Kidney (tissue), 14 donors: Measurements from ENCODE around the gene AGBL4. TPM values are rescaled to one million over a fixed set of nuclear protein-coding genes. Genes with fewer than 3 reads are reported as not detected.
A peak's percentile ranks its signal among the peaks of the same experiment; 100 is the strongest.

ENCODE experiments used
- DNase-seq, 5 donors: peaks; one replicate each; pipeline ENCODE4 v3.0.0-alpha.2; 2013 to 2020
- FAIRE-seq: peaks from 2 replicates; lab custom pipeline; 2012; peaks lifted over from hg19 to GRCh38; lab: Jason Lieb, UNC
- H3K27ac ChIP-seq, 2 donors: one replicate each; pipeline ENCODE4 v1.7.0; 2013; ENCODE audit warnings: low read depth in 2 of 2, low read length in 2 of 2, inconsistent platforms in 1 of 2
- H3K27me3 ChIP-seq: one replicate; pipeline ENCODE4 v1.7.1; 2013; ENCODE audit warnings: low read length, inconsistent platforms; ENCODE audit not compliant: control insufficient read depth, insufficient read depth
- H3K36me3 ChIP-seq, 3 donors: one replicate each; pipeline versions ENCODE4 v1.7.0 to v1.7.1; 2013; ENCODE audit warnings: low read length in 3 of 3, control low read depth in 1 of 3, inconsistent platforms in 1 of 3; ENCODE audit not compliant: insufficient read depth in 3 of 3, control insufficient read depth in 2 of 3
- H3K4me1 ChIP-seq, 3 donors: one replicate each; pipeline versions ENCODE4 v1.7.0 to v1.7.1; 2013; ENCODE audit warnings: low read length in 3 of 3, inconsistent platforms in 1 of 3, low read depth in 1 of 3; ENCODE audit not compliant: control insufficient read depth in 2 of 3, insufficient read depth in 2 of 3
- H3K4me3 ChIP-seq, 3 donors: one replicate each; pipeline versions ENCODE4 v1.7.0 to v1.8.1; 2013; ENCODE audit warnings: low read length in 3 of 3, control low read depth in 1 of 3, inconsistent platforms in 1 of 3
- H3K9ac ChIP-seq, 3 donors: one replicate each; pipeline versions ENCODE4 v1.7.0 to v1.7.1; 2013; ENCODE audit warnings: low read length in 3 of 3, control low read depth in 1 of 3, inconsistent platforms in 1 of 3
- H3K9me3 ChIP-seq, 3 donors: one replicate each; pipeline versions ENCODE4 v1.7.0 to v1.7.1; 2013; ENCODE audit warnings: low read length in 3 of 3, control low read depth in 1 of 3, inconsistent platforms in 1 of 3; ENCODE audit not compliant: control insufficient read depth in 2 of 3, insufficient read depth in 1 of 3
- intact Hi-C: fragments of 100-400 bp; cut with DNase I; formaldehyde crosslinking; loops from one replicate; pipeline ENCODE4 v1.11.1; 2022
- polyA plus RNA-seq: library from polyadenylated mRNA; stranded (reverse); fragments of 350-450 nt; fragmentation: Illumina TruSeq; extraction: RNeasy Lipid Tissue Mini Kit (QIAGEN cat#74804); gene quantifications from one replicate; pipeline ENCODE4 v1.2.3, GENCODE V29; 2014; ENCODE audit warnings: low read depth, low replicate concordance; ENCODE audit not compliant: insufficient read depth
- total RNA-seq: library from RNA; stranded (reverse); fragmentation: NEBNext Ultra II Directional; extraction: Animal tissue kit (Norgen Biotek cat#: 25700); gene quantifications from one replicate; pipeline ENCODE4 v1.2.1, GENCODE V29; 2021
- TF ChIP-seq, protein P1 (sequence below): IDR thresholded peaks from 3 replicates; pipeline ENCODE4 v1.5.1; 2012; ENCODE audit warnings: mild to moderate bottlenecking, moderate library complexity, borderline replicate concordance; ENCODE audit not compliant: insufficient read depth; ENCODE audit errors: extremely low read depth
- donor health status: control.
- donor health status: control.
- donor health status: control.
- donor health status: control.
- donor health status: control.
- donor health status: DM: yes; HTN: yes; CAD: no.
- donor health status: Normal renal cell carcinoma (clear cell type).

The AGBL4 gene
- total and polyA plus RNA-seq, 2 donors from 2014 or later, result 1.5 to 2.7 TPM

DNA sequence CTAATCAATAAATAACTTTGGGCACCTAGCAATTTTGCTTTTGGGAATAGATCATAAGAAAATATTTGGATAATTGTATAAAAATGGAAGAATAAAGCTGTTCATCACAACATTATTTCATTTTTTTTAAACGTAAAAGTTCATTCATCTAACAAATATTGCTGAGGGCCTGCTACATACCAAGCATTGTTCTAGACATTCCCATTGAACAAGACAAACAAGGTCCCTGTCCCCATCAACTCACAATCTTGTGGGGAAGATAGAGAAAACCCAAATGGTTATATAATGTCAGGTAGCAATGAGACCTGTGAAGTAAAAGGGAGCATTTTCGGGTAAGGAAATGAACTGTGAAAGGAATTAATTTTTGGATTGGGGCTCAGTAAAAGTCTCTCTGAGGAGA, 1193.0 kb downstream of the AGBL4 start:
- H3K36me3 ChIP-seq, result no peaks in the 10 kb centered on the region
- no peaks in the 10 kb centered on the region for H3K4me1 ChIP-seq
- DNase-seq, result no peak
- no peak overlapping the region for H3K27ac ChIP-seq
- no peak overlapping the region for H3K4me3 ChIP-seq
- no peak overlapping the region for H3K9ac ChIP-seq
- TF ChIP-seq, protein P1, sequence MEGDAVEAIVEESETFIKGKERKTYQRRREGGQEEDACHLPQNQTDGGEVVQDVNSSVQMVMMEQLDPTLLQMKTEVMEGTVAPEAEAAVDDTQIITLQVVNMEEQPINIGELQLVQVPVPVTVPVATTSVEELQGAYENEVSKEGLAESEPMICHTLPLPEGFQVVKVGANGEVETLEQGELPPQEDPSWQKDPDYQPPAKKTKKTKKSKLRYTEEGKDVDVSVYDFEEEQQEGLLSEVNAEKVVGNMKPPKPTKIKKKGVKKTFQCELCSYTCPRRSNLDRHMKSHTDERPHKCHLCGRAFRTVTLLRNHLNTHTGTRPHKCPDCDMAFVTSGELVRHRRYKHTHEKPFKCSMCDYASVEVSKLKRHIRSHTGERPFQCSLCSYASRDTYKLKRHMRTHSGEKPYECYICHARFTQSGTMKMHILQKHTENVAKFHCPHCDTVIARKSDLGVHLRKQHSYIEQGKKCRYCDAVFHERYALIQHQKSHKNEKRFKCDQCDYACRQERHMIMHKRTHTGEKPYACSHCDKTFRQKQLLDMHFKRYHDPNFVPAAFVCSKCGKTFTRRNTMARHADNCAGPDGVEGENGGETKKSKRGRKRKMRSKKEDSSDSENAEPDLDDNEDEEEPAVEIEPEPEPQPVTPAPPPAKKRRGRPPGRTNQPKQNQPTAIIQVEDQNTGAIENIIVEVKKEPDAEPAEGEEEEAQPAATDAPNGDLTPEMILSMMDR, result no peak
- no peaks in the 10 kb centered on the region for H3K9me3 ChIP-seq
- no peak for FAIRE-seq
- intact Hi-C loops, result no loop called here
- no peaks in the 10 kb centered on the region for H3K27me3 ChIP-seq

GRCh38 chr1:48829446-48829845, 1194.3 kb downstream of the AGBL4 start:
- intact Hi-C loops, result no loop called here
- FAIRE-seq (no peak), DNase-seq (no peak)
- Histone ChIP-seq H3K9ac (no peak overlapping the region), H3K27me3 (no peaks in the 10 kb centered on the region), H3K27ac (no peak overlapping the region), H3K4me3 (no peak overlapping the region), H3K36me3 (no peaks in the 10 kb centered on the region), H3K9me3 (no peaks in the 10 kb centered on the region), H3K4me1 (peaks cover 0 to 5% (median 0%) of the 10 kb centered on the region in 3 donors)
- TF ChIP-seq, protein P1, result no peak

- peak; percentile 94 for FAIRE-seq
- intact Hi-C loops, result no loop called here
- Histone ChIP-seq H3K27me3 (no peaks in the 10 kb centered on the region), H3K4me3 (peak overlapping the region in 1 of 3 donors; percentile 40), H3K36me3 (no peaks in the 10 kb centered on the region), H3K4me1 (peaks cover 2 to 16% (median 13%) of the 10 kb centered on the region in 3 donors), H3K9ac (no peak overlapping the region), H3K9me3 (no peaks in the 10 kb centered on the region), H3K27ac (peak overlapping the region; percentile 26 to 66)
- peak; percentile 63 to 92 (median 78) for DNase-seq
- TF ChIP-seq, protein P1, result no peak
These were observed 1200.6 kb downstream of the AGBL4 start for GRCh38 chr1:48823168-48823567.

GRCh38 chr1:48820491-48820890, 1203.3 kb downstream of the AGBL4 start:
- Histone ChIP-seq H3K27ac (no peak overlapping the region), H3K27me3 (no peaks in the 10 kb centered on the region), H3K36me3 (no peaks in the 10 kb centered on the region), H3K4me3 (no peak overlapping the region), H3K9me3 (no peaks in the 10 kb centered on the region), H3K4me1 (peaks cover 2 to 16% (median 13%) of the 10 kb centered on the region in 3 donors), H3K9ac (no peak overlapping the region)
- intact Hi-C loops, result no loop called here
- TF ChIP-seq, protein P1, result no peak
- DNase-seq (no peak), FAIRE-seq (no peak)
